Kidney tubule cell (primary cell): ENCODE results near the gene LORICRIN.
"Not testable (repeated sequence)": the region's sequence is repeated elsewhere in the genome, so short reads cannot be mapped to it uniquely, and the experiment has no call there.

Experiments used
- DNase-seq: peaks from one replicate; pipeline ENCODE4 v3.0.0-alpha.2; 2018; ENCODE audit warnings: low spot score

The LORICRIN gene, protein sequence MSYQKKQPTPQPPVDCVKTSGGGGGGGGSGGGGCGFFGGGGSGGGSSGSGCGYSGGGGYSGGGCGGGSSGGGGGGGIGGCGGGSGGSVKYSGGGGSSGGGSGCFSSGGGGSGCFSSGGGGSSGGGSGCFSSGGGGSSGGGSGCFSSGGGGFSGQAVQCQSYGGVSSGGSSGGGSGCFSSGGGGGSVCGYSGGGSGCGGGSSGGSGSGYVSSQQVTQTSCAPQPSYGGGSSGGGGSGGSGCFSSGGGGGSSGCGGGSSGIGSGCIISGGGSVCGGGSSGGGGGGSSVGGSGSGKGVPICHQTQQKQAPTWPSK

DNA sequence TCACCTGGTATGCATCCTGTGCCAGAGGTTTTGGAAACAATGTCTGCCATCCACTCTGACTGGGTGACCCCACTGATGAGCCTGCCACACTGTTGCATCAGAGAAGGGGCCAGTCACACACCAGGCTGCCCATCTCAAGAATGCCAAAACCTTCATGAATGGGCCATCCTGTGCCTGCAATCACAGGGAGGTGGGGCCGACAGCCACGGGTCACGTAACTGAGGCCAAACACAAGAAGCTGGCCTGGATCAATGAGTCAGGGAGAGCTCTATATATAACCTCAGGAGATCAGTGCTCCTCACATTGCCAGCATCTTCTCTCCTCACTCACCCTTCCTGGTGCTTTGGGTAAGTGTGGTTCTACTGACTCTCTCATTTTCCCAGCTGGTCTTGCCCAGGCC is at the start of gene LORICRIN:
TSS of gene LORICRIN (plus strand) at position 301 of the 400 bp plus-strand sequence. CDS start 1,263 bp downstream, outside the sequence.
- DNase-seq, result no peak

DNA sequence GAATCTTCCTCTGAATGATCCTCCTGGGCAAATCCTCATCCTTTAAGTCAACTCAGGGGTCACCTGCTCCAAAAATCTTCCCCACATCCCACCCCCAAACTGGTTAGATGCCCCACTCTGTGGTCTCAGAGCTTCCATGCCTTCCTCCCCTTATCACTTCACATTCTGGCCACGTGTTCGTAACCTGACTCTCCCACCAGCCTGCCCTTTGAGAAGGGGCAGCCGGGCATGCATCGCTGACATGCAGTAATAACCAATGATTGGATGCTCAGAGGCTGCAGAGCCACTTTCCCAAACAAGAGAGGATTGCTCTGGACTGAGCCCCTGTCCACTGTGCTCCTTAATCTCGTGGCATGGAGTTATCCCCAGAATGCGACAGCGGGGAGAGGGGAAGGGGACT is 49.3 kb upstream of the LORICRIN start:
- DNase-seq, result no peak

DNA sequence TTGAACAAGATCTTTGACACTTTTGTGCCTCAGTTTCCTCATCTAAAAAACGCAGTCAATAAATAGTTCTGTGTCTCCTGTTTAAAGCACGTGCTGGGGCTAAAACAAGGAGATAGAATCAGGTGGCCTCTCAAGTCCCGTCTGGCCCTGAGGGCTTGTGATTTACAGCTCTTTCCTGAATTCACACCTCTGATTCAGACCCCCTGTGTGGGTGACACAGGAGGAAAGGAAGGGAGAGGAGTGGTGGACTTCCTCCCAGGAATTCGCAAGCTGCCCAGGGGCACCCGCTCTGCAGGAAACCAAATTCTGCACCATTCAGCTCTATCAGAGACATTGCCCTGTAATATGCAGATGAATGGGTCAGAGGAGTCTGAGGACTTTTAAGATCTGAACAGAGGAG is 47.3 kb upstream of the LORICRIN start:
- DNase-seq, result no peak

DNA sequence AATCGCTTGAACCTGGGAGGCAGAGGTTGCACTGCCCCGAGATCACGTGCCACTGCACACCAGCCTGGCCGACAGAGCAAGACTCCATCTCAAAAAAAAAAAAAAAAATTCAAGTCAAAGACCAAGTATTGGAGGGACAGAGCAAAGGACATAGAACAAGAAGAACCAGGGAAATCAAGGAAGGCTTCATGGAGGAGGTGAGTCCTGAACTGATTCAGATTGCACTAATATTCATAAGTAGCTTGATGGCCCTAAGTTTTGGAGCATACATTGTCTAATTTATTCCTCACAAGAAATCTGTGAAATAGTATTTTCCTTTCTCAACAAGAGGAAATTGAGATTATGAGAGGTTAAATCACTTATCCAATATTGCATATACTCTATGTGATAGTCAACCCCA is 46.0 kb upstream of the LORICRIN start:
- no peak for DNase-seq

DNA sequence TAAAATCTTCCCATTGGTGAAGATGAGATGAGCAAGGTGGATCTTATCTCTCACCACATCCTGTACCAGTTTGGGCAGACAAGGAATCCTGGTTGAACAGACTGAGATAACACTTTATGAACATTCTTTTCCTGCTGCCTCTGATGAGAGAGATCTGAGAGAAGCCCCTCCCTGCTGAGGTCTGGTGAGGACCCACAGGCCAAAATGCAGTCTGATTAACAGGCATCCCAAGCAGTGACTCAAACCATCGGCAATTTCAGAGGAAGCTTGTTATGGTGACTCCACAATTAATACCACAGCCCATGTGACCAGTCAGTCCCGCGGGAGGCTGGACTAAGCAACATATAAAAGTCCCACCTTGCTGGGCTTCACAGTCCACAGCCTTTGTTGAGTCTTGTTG is 42.3 kb upstream of the LORICRIN start, which contains the start of gene PRR9:
TSS of gene PRR9 (plus strand) at position 373 of the 400 bp plus-strand sequence. CDS start 561 bp downstream, outside the sequence.
- no peak for DNase-seq

DNA sequence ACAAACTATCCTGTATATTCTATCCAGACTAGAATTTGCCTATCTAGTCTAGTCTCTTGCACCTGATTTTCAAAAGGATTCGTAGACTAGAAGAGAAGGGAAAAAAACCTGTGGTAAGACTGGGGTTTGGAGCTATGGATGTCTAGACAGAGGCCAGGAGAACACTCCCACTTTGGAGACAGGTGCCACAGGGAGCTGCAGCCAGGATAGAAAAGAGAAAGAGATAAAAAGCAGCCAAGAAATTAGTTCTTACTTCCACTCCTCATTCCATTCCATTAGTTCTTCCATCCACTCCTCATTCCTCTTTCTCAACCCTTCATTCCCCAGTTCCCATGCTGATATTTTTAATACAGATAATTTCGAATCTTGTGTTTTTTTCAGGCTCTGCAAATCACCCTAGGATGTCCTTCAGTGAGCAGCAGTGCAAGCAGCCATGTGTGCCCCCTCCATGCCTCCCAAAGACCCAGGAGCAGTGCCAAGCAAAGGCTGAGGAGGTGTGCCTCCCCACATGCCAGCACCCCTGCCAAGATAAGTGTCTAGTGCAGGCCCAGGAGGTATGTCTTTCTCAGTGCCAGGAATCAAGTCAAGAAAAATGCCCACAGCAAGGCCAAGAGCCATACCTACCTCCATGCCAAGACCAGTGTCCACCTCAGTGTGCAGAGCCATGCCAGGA is 41.6 kb upstream of the LORICRIN start:
- DNase-seq, result no peak

DNA sequence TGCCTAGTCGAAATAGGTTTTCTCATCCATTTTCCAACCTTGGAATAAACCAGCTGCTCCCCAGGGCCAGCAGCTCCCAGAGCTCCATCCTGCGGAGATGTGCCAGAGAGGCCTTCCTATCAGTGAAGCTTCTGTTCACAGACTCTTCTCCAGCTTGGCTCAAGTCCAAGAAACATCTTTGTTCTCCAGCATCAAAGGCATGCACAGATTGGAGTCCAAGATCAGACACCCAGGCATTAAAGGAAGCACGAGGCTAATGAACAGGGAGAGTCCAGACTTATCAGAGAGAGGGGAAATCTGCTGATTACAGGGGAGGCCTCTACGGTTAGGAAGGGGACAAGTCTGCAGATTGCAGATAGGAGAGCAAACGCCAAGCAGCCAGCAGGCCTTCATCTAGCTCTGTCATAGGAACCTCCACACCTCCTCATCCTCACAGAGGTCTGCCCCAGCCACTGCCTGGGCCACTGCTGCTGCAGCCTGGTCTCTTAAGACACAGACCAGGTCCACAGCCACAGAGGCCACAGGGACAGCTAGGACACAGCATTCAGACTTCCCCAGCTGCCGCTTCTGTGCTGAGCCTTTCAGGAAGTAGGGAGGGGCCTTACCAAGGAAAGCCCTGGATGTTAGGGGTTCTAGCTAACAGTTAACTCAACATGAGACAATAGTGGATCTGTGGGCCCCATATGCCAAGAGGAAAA is 38.7 kb upstream of the LORICRIN start:
- DNase-seq, result no peak

DNA sequence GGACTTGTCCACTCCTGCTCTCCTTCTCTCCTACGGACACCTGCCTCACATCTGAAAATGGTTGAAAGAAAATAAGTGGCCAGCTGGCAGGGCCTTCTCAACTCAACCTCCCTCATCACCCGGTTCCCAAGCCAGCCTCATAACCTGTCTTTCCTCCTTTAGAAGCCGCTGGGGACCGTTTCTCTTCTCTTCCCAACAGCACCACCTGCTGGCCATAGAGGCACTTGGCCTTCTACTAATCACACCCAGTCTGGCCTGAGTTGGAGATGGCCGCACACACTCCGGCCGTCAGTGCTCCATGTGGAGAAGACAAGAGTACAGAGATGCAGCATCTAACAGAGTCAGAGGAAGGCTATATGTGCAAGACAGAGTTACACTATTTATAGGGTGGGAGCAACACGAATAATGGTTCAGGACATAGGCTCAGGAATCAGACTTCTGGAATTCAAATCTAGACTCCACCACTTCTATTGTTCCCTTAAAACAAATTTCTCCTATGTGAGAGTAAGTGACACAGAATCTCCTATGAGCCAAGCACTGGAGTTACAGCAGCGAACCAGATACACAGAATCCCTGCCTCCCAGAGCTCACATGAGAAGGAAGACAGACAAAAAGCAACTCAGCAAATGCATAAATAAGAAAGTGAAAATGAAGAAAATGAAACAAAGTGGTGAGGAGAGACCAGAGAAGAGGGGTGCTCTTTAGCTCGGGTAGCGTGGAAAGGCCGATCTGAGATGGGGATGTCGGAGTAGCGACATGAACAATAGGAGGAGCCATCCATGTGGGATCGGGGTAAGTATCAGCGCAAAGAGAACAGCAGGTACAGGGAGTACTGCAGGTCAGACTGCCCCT is 36.2 kb upstream of the LORICRIN start:
- peak; percentile 55 for DNase-seq

DNA sequence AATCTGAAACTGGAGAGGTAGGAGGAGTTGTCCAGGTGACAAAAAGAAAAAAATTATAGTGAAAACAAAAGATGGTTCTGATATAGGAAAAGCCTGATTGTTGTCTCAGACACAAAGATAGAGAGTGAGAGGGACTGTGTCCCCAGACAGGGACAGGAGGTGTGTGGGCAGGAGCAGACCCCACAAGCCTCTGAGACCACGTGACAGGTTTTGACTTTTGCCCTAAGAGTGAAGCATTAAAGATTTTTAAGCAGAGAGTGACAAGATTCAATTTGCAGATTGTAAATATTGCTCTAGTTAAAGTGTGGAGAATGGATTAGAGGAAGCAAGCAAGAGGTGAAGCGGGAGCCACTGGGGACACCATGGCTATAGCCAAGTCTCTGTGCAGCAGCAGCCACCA is 31.7 kb upstream of the LORICRIN start:
- DNase-seq, result no peak

DNA sequence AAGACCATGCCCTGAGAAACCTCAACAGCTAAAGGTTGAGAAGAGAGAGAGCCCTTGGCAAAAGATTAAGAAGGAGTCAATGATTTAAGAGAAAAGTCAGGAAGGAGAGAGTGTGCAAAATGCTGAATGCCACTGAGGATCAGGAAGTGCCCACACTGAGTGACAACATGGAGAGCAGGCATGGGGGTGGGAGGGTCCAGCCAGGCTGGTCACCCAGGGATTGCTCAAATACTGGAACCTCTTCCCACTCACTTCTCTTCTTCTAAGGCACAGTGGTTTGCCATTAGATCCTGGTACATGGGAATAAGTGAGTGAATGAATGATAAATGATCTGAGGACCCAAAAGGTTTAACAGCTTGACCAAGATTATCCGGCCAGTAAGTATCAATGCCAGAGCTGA is 31.0 kb upstream of the LORICRIN start:
- DNase-seq, result no peak

DNA sequence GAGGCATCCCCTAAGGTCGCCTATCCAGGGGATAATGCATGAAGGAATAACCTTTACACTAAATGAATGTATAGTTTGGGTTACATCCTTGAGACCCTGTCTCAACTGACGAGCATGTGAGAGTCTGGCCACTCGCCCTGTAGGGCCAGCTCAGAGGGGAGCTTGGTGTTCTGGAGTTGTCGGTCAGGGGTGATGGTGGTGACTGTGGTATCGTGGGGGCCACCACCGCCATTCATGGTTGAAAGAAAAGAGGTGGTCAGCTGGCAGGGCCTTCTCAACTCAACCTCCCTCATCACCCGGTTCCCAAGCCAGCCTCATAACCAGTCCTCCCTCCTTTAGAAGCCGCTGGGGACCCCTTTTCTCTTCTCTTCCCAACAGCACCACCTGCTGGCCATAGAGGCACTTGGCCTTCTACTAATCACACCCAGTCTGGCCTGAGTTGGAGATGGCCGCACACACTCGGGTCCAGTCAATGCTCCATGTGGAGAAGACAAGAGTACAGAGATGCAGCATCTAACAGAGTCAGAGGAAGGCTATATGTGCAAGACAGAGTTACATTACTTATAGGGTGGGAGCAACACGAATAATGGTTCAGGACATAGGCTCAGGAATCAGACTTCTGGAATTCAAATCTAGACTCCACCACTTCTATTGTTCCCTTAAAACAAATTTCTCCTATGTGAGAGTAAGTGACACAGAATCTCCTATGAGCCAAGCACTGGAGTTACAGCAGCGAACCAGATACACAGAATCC is 30.2 kb upstream of the LORICRIN start:
- not testable (repeated sequence) for DNase-seq

DNA sequence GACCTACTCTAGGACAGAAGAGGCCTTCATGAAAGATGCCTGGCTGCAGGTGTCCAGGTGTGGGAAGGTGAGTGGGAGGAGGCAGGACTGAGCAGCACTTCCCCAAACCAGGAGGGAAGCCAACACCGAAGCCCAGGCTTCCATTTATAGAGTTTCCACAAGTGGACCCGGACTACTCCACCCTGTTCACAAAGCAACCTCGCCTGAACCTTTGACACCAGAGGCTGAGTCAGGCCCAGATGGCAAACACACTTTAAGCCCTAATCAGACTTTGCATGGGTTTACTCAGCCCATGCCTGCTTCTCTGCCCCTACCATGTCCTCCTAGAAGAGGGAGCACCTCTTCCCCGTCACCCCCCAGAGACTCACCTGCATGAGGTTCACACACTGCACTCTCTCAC is 28.1 kb upstream of the LORICRIN start:
- DNase-seq, result no peak

DNA sequence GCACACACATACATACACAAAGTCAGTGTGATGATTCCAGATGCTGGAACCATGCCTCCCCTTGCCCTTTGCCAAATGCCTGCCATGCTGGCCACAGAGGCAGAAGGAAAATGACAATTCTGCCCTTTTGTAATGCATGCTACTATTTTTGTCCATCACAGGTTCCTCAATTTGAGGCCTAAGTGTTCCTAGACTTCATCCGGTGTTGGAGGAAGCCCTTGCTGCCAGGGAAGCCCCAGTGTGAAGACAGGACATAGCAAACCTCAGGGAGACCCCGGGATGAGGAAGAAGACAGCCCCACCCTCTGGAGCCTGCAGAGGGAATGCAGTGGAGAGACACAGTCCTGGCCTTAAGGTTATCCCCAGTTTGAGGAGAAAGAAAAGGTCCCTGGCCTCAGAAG is 27.7 kb upstream of the LORICRIN start:
- no peak for DNase-seq

DNA sequence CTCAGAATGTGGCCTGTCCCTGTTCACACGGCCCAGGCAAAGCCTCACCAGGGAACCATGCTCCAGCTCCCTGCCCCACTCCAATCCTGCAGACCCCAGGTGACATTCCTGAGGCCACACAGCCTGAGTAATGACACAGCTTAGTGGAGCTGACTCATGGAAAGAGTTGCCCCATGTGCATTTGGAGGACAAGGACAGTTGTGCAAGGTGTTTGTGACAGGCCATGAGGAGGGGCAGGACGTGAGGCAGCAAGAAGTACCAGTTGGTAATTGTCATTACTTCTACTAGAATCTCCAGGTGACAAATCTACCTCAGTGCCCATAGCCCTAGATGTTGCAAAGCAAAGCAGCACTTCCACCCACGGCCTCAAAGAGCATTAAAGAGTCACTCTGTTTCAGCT is 26.9 kb upstream of the LORICRIN start:
- DNase-seq, result peak; percentile 4

DNA sequence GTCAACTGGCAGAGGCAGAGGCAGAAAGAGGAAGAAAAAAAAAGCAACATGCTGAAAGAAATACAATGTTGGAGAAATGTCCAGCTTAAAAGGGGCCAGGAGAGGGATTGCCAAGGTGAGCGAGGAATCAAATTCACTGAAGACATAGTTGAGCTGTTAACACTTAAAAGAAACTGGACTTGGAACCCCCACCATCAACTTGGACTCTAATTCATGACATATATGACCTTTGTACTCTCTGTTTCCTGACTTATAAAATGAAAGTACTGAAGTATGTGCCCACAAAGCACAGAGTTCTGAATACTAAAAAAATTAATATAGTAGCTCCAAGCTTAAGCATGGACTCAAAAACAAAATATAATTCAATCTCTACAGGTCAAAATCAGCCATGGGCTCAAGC is 26.0 kb upstream of the LORICRIN start:
- DNase-seq, result no peak

DNA sequence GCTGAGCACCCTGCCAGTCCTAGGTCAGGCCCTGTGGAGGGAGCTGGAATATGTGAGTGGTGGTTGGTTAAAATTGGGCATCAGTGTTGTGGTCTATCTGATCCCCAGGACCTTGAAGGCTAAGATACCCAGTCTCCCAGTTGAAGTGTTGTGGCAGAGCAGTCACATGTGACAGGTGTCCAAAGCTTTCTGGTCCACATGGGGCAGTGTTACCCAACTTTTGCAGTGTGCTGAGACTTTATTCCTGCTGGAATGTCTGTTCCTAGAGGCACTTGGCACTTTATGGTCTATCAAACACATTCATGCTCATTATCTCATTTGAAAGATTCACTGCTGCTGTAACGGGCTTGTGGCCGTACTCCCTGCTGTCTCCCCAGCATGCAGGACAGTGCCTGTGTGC is 21.0 kb upstream of the LORICRIN start:
- DNase-seq, result no peak

DNA sequence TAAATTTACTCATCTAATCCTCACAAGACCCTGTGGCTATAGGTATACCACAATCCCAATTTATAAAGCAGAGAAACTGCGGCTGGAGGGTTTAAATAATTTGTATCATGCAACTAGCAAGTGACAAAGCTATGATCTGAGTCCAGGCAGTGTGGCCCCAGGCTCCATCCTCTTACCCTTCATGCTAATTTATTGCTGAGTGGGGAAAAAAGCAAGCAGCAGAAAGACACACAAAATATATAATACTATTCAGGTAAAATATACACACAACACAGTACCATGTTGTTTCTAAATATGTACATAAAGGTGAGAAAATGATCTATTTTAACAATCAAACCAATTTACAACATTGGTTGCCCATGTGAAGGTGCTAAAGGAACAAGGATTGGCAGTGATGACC is 17.3 kb upstream of the LORICRIN start:
- no peak for DNase-seq

DNA sequence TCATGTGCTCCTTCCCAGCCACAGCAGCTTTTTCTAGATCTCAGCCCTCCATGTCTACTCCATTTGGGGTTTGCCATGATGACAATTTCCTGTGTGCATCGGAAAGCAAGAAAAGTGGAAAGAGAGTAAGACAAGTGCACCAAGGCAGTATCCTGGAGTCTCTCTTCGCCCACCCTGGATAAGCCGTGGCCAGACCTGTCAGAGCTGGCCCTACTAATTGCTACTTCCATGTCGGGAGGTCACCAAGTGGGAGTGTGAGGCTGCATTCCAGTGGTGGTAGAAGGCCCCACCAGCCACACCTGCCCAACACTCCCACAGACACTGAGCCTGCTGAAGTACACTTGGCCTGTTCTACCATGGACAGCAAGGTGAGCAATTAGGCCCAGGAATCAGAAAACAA is 14.0 kb upstream of the LORICRIN start:
- DNase-seq, result no peak

DNA sequence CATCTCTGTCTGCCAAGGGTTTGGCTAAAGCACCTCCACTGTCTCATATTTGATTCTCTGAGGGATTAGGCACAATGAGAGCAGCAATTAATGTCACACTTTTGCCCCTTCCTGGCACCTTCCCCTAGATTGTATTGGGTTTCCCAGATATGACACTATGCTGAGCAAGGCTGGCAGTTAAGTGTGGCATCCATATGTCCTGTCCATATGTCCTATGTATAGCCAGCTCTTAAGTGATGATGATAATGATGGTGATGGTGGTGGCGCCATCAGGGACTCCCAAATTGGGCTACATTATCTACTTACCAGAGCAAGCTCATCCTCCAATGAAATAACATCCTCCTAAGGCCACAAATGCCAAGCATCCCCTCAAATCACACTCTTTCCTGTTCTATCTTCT is 13.5 kb upstream of the LORICRIN start:
- DNase-seq, result no peak

DNA sequence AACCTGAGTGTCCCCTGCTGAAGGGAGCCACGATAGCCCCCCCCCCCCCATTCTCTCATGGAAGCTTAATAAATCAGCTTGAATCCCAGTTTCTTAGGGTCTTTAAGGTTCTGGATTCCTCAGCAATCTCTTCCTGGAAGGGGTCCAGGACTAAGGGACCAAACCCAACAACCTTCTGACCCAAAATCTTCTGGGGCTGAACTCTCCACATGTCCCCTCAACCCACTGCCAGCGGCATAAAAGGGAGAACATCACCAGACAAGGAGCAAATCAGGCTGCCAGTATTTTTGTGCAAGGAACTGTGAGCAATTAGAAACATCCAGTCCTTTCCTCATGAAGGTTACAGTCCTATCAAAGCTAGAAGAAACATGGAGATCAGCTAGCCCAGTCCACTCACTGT is 12.7 kb upstream of the LORICRIN start:
- DNase-seq, result no peak

DNA sequence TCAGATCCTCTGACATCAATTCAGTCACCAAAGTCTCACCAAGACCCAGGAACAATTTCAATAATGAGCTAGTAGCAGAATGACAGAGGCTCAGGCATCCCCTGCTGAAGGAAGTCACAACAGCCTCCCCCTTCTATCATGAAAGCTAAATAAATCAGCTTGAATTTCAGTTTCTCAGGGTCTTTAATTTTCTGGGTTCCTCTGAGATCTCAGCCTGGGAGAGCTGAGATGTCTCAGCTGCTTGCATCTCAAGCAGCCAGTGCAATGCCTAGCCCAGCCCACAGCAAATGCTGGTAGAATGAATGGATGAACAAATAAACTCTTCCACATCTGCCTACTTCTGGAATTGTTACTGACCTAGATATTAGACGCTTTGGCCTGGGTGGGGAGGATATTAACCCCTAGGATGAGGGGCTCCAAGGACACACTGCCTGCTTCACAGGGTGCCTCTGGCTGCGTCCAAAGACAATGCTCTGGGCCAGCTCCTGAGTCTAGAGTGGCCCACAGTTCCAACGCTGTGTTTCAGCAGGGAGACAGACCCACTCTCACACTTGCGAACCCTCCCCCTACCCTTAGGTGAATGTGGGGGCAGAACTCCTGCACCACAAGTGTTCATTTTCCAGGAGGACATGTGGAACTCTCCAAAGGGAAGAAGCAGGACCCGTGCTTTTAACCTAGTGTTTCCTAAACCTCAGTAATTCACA is 11.2 kb upstream of the LORICRIN start:
- no peak for DNase-seq
